Left renal cortex interstitium (tissue), 4 donors: ENCODE measurements around the gene VTI1B. TPM values are rescaled to one million over a fixed set of nuclear protein-coding genes. Genes with fewer than 3 reads are reported as not detected.
"Not testable (repeated sequence)": the region's sequence is repeated elsewhere in the genome, so short reads cannot be mapped to it uniquely, and the experiment has no call there.

Experiments
- DNase-seq, 4 donors: peaks; one replicate each; pipeline ENCODE4 v3.0.0-alpha.2; 2013; ENCODE audit warnings: low read depth in 4 of 4, low spot score in 2 of 4, missing footprints in 1 of 4
- polyA plus RNA-seq, 4 donors: library from polyadenylated mRNA; unstranded; fragments of 120-200 nt; gene quantifications; one replicate each; pipeline ENCODE4 v1.2.1, GENCODE V29; 2013; ENCODE audit not compliant: insufficient read length in 4 of 4

VTI1B gene
- polyA plus RNA-seq, result 100 to 1,000 TPM in 2 of 4 donors, 10 to 100 TPM in 2; 99.0 to 130 (median 109) TPM

GRCh38 chr14:67674480-67675218, at the start of gene VTI1B:
Gene VTI1B (minus strand): TSS chr14:67674632. CDS start chr14:67674489, 143 bp downstream.
- DNase-seq, result peak; percentile 80 to 91 (median 84)

GRCh38 chr14:67722293-67722692, 47.9 kb upstream of the VTI1B start:
- DNase-seq, result no peak

GRCh38 chr14:67721875-67722274, 47.4 kb upstream of the VTI1B start:
- DNase-seq, result no peak

GRCh38 chr14:67719866-67720265, 45.4 kb upstream of the VTI1B start:
- no peak for DNase-seq

- DNase-seq, result not testable (repeated sequence)
Measured at GRCh38 chr14:67719385-67719784, 45.0 kb upstream of the VTI1B start.

GRCh38 chr14:67718265-67718664, 43.8 kb upstream of the VTI1B start:
- DNase-seq, result no peak

GRCh38 chr14:67717048-67717447, 42.6 kb upstream of the VTI1B start:
- no peak for DNase-seq

- DNase-seq, result no peak
Measured at GRCh38 chr14:67710209-67710608, 35.8 kb upstream of the VTI1B start.

- DNase-seq, result not testable (repeated sequence)
Measured at GRCh38 chr14:67709796-67710195, 35.4 kb upstream of the VTI1B start.

GRCh38 chr14:67709346-67709745, 34.9 kb upstream of the VTI1B start:
- DNase-seq, result not testable (repeated sequence)

GRCh38 chr14:67705211-67705610, 30.8 kb upstream of the VTI1B start:
- no peak for DNase-seq

GRCh38 chr14:67704484-67705089, 30.2 kb upstream of the VTI1B start:
- DNase-seq, result peak in 2 of 4 donors; percentile 34 to 48

- no peak for DNase-seq
Measured at GRCh38 chr14:67703997-67704396, 29.6 kb upstream of the VTI1B start.

GRCh38 chr14:67701492-67701891, 27.1 kb upstream of the VTI1B start, which contains the start of gene RDH12:
Gene RDH12 (plus strand): TSS chr14:67701886. CDS start chr14:67722643, 20,757 bp downstream.
- not testable (repeated sequence) for DNase-seq

GRCh38 chr14:67698179-67698578, 23.7 kb upstream of the VTI1B start:
- DNase-seq, result no peak

- no peak for DNase-seq
Measured at GRCh38 chr14:67697006-67697405, 22.6 kb upstream of the VTI1B start.

GRCh38 chr14:67695394-67695949, 21.0 kb upstream of the VTI1B start, which contains the start of gene RDH11:
Gene RDH11 (minus strand): TSS chr14:67695764. CDS start chr14:67695703, 61 bp downstream.
- peak; percentile 65 to 85 (median 80) for DNase-seq

- DNase-seq, result peak in 3 of 4 donors; percentile 26 to 63 (median 54)
Measured at GRCh38 chr14:67694791-67695393, 20.5 kb upstream of the VTI1B start.

GRCh38 chr14:67690011-67690410, 15.6 kb upstream of the VTI1B start:
- no peak for DNase-seq

- no peak for DNase-seq
Measured at GRCh38 chr14:67683842-67684241, 9.4 kb upstream of the VTI1B start.

- no peak for DNase-seq
Measured at GRCh38 chr14:67680941-67681340, 6.5 kb upstream of the VTI1B start.
